PC-9 (cell line): Measurements from ENCODE around the gene LARP4B.

ENCODE experiments used
- CTCF ChIP-seq: fragments of 200-600 bp; sonication (generic); conservative IDR thresholded peaks from 2 replicates; pipeline ENCODE4 v1.6.1; 2017; ENCODE audit warnings: mixed run types, antibody characterized with exemption, mild to moderate bottlenecking, moderate library complexity
- EZH2 ChIP-seq: fragments of 200-600 bp; sonication (generic); IDR thresholded peaks from 2 replicates; pipeline ENCODE4 v1.8.0; 2017; ENCODE audit warnings: antibody characterized with exemption, low read depth

GRCh38 chr10:792792-793100 is 138.8 kb downstream of the LARP4B start:
- TF ChIP-seq CTCF: no peak
- TF ChIP-seq EZH2: no peak
